Ammon's horn (tissue), 1 donor: ENCODE data around the gene C11orf54.
"Not testable (repeated sequence)": the region's sequence is repeated elsewhere in the genome, so short reads cannot be mapped to it uniquely, and the experiment has no call there.

ENCODE experiments used
- DNase-seq: peaks from one replicate; pipeline ENCODE4 v3.0.0-alpha.2; 2016; ENCODE audit warnings: low spot score

The C11orf54 gene

GRCh38 chr11:93734427-93735222 is 6.8 kb upstream of the C11orf54 start:
- DNase-seq = no peak

GRCh38 chr11:93735627-93736026 is 5.8 kb upstream of the C11orf54 start:
- no peak for DNase-seq

- no peak for DNase-seq
These were observed 5.3 kb upstream of the C11orf54 start for GRCh38 chr11:93736129-93736528.

GRCh38 chr11:93737904-93738612 is 3.4 kb upstream of the C11orf54 start:
- DNase-seq = no peak

GRCh38 chr11:93738647-93739081 is 2.8 kb upstream of the C11orf54 start:
- no peak for DNase-seq

- DNase-seq = no peak
These were observed 1.3 kb upstream of the C11orf54 start for GRCh38 chr11:93740031-93740729.

GRCh38 chr11:93740730-93741093 is 760 bp upstream of the C11orf54 start:
- peak; percentile 67 for DNase-seq

- DNase-seq = no peak
These were observed 382 bp downstream of the C11orf54 start for GRCh38 chr11:93741882-93742226.

- no peak for DNase-seq
These were observed 1.8 kb downstream of the C11orf54 start for GRCh38 chr11:93743291-93743690.

- no peak for DNase-seq
These were observed 3.2 kb downstream of the C11orf54 start for GRCh38 chr11:93744669-93745004.

- DNase-seq = peak; percentile 49
These were observed 3.7 kb downstream of the C11orf54 start for GRCh38 chr11:93745005-93745755.

GRCh38 chr11:93746101-93746500 is 4.6 kb downstream of the C11orf54 start:
- no peak for DNase-seq

- no peak for DNase-seq
These were observed 5.7 kb downstream of the C11orf54 start for GRCh38 chr11:93747122-93747521.

- no peak for DNase-seq
These were observed 9.5 kb downstream of the C11orf54 start for GRCh38 chr11:93751001-93751400.

GRCh38 chr11:93753241-93753640 is 11.8 kb downstream of the C11orf54 start:
- DNase-seq = no peak

GRCh38 chr11:93756748-93757147 is 15.3 kb downstream of the C11orf54 start:
- DNase-seq = no peak

- DNase-seq = no peak
These were observed 15.8 kb downstream of the C11orf54 start for GRCh38 chr11:93757301-93757700.

GRCh38 chr11:93757924-93758865 is 16.7 kb downstream of the C11orf54 start:
- no peak for DNase-seq

GRCh38 chr11:93759123-93759522 is 17.7 kb downstream of the C11orf54 start:
- not testable (repeated sequence) for DNase-seq

GRCh38 chr11:93761910-93762309 is 20.4 kb downstream of the C11orf54 start:
- DNase-seq = no peak

GRCh38 chr11:93765551-93765950 is 24.1 kb downstream of the C11orf54 start:
- no peak for DNase-seq
